Glutamatergic neuron (in vitro differentiated cells): ENCODE results near the gene SPATA33. TPM values are rescaled to one million over a fixed set of nuclear protein-coding genes. Genes with fewer than 3 reads are reported as not detected.

Experiments
- DNase-seq: peaks from one replicate; pipeline ENCODE4 v3.0.0; 2022
- H3K27ac Mint-ChIP-seq: one replicate; pipeline ENCODE4 v1.8.0; 2020; ENCODE audit warnings: mild to moderate bottlenecking, mixed read lengths, inconsistent platforms; ENCODE audit not compliant: unreplicated experiment
- H3K27me3 Mint-ChIP-seq: one replicate; pipeline ENCODE4 v1.8.0; 2020; ENCODE audit warnings: mild to moderate bottlenecking, moderate library complexity, mixed read lengths, inconsistent platforms; ENCODE audit not compliant: unreplicated experiment
- H3K36me3 Mint-ChIP-seq: one replicate; pipeline ENCODE4 v1.8.0; 2020; ENCODE audit warnings: mild to moderate bottlenecking, mixed read lengths, inconsistent platforms; ENCODE audit not compliant: unreplicated experiment
- H3K4me1 Mint-ChIP-seq: one replicate; pipeline ENCODE4 v1.8.0; 2020; ENCODE audit warnings: mild to moderate bottlenecking, low read depth, mixed read lengths, inconsistent platforms; ENCODE audit not compliant: unreplicated experiment
- H3K4me3 Mint-ChIP-seq: one replicate; pipeline ENCODE4 v1.8.0; 2020; ENCODE audit warnings: mild to moderate bottlenecking, mixed read lengths, inconsistent platforms; ENCODE audit not compliant: unreplicated experiment
- H3K9me3 Mint-ChIP-seq: one replicate; pipeline ENCODE4 v1.8.0; 2020; ENCODE audit warnings: mild to moderate bottlenecking, moderate library complexity, mixed read lengths, inconsistent platforms; ENCODE audit not compliant: unreplicated experiment
- CTCF ChIP-seq: fragments of 200-600 bp; sonication (generic); IDR thresholded peaks from one replicate; pipeline ENCODE4 v1.5.0; 2021; ENCODE audit not compliant: partially characterized antibody, unreplicated experiment
- total RNA-seq: library from RNA; stranded (reverse); fragmentation: NEBNext Ultra II Directional; extraction: Animal tissue kit (Norgen Biotek cat#: 25700); gene quantifications from one replicate; pipeline ENCODE4 v1.2.1, GENCODE V29; 2021; ENCODE audit not compliant: unreplicated experiment

Gene SPATA33
- total RNA-seq, 1 donor from 2014 or later: 18.0 TPM

- H3K27ac Mint-ChIP-seq: no peak overlapping the region
- no peak for DNase-seq
- H3K27me3 Mint-ChIP-seq: peaks cover 6% of the 10 kb centered on the region
- TF ChIP-seq CTCF: no peak
- H3K9me3 Mint-ChIP-seq: peaks cover 4% of the 10 kb centered on the region
- H3K4me3 Mint-ChIP-seq: no peak overlapping the region
- no peaks in the 10 kb centered on the region for H3K36me3 Mint-ChIP-seq
- peaks cover 12% of the 10 kb centered on the region for H3K4me1 Mint-ChIP-seq
Measured at GRCh38 chr16:89621698-89622409, 35.8 kb upstream of the SPATA33 start.

- peaks cover 12% of the 10 kb centered on the region for H3K4me1 Mint-ChIP-seq
Measured at GRCh38 chr16:89623511-89624261, 34.0 kb upstream of the SPATA33 start.

GRCh38 chr16:89624777-89625761 is 32.6 kb upstream of the SPATA33 start:
- no peaks in the 10 kb centered on the region for H3K36me3 Mint-ChIP-seq
- H3K27ac Mint-ChIP-seq: peak overlapping the region; percentile 15
- no peak overlapping the region for H3K4me3 Mint-ChIP-seq
- no peak for DNase-seq
- peaks cover 4% of the 10 kb centered on the region for H3K9me3 Mint-ChIP-seq
- peaks cover 6% of the 10 kb centered on the region for H3K27me3 Mint-ChIP-seq
- H3K4me1 Mint-ChIP-seq: peaks cover 12% of the 10 kb centered on the region
- TF ChIP-seq CTCF: no peak

More at GRCh38 chr16:89623511-89624261, 34.0 kb upstream of the SPATA33 start:
- peaks cover 6% of the 10 kb centered on the region for H3K27me3 Mint-ChIP-seq
- peaks cover 4% of the 10 kb centered on the region for H3K9me3 Mint-ChIP-seq
- no peak for DNase-seq
- H3K4me3 Mint-ChIP-seq: peak overlapping the region; percentile 44
- H3K36me3 Mint-ChIP-seq: no peaks in the 10 kb centered on the region
- TF ChIP-seq CTCF: no peak
- peak overlapping the region; percentile 94 for H3K27ac Mint-ChIP-seq

- H3K36me3 Mint-ChIP-seq: no peaks in the 10 kb centered on the region
Measured at GRCh38 chr16:89629827-89630610, 27.6 kb upstream of the SPATA33 start.

More at GRCh38 chr16:89629827-89630610, 27.6 kb upstream of the SPATA33 start:
- no peak for TF ChIP-seq CTCF
- H3K4me1 Mint-ChIP-seq: no peaks in the 10 kb centered on the region
- DNase-seq: no peak
- H3K9me3 Mint-ChIP-seq: no peaks in the 10 kb centered on the region
- no peak overlapping the region for H3K27ac Mint-ChIP-seq
- no peak overlapping the region for H3K4me3 Mint-ChIP-seq
- peaks cover 8% of the 10 kb centered on the region for H3K27me3 Mint-ChIP-seq
